Stimulated activated CD4-positive, alpha-beta T cell treated with anti-CD3 and anti-CD28 coated beads, Interleukin-1b, Interleukin-23, amount 100 ng/mL, for 24 hours (primary cell): ENCODE results near the gene TGM2.

Experiments
- DNase-seq, 4 experiments: peaks; one replicate each; pipeline ENCODE4 v3.0.0-alpha.2; 2020; ENCODE audit warnings: low read depth in 4 of 4, low spot score in 1 of 4

The TGM2 gene

GRCh38 chr20:38095017-38095686 lies 69.9 kb downstream of the TGM2 start:
- no peak for DNase-seq

DNA sequence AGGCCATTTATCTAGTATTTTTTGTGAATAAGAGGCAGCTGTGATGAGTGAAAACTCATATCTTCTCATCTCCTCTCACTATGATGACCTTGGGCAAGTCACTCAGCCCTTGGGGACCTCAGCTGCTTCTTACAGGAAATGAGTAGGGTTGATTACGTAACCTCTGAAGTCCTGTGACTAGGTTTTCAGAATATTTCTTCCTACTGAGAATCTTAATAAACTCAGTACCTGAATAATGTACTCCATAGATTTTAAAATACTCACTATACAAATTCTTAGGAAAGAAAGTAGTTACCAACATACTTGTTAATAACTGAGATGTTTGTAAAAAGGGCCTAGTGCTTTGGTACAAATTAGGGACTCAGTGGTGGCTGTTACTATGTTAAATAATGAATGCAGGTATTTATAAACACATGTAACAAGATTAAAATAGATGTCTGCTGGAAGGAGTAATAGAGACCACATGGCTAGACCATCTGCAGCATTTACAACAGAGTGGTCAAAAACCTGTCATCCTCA lies 70.6 kb downstream of the TGM2 start:
- DNase-seq: no peak

- no peak for DNase-seq
Observed at GRCh38 chr20:38093641-38094077, 71.4 kb downstream of the TGM2 start.

DNA sequence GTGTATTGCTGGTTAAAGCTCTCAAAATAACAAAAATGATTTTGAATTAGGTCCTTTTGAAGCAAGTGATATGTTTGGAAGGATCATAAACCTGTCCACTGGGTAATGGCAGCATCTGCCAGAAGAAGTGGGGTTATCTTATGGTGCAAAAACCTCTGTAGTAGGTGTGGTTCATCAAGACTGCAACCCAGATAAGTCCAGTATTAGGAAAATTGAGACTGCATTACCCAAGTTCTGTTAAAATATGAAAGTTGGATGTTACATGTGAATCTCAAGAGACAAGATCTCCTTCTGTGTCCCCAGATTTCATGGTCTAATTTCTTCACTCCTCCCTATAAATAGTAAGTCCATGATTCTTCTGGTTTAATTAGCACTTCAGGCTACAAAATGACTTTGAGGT lies 72.2 kb downstream of the TGM2 start:
- DNase-seq: no peak

GRCh38 chr20:38092260-38092857 lies 72.7 kb downstream of the TGM2 start:
- no peak for DNase-seq

DNA sequence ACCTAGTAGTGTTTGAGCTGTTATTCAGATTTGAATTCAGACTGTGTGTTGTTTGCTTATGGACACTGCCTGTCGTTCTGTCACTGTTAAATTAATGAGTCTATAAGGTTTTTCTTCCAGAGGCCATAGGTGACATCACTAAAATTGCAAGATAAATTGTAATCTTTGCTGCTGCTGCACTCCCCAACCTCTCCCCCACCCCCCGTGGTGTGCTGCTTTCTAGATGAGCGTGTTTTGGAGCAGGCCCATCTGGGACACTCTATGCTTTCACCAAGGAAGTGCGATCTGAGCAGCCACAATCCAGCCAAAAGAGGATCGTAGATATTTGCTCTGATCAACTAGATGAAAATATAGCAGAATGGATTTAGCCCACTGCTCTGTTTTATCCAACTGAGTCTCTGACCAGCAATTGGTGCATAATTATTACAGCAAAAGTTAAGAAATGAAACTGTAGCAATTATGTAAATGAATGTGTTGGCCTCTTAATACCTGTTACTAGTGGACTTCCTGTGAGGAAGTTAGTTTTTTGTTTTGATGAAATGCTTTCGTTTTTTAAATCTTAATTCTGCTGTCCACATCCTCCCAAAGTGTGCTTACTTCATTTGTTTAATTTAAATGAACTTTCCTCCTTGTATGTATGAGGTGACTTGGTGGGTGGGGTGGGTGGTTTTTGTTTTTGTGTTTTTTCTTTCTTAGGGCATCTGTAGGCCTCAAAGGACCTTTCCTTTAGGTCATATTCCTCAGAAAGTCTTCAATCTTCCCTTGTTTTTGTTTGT lies 73.4 kb downstream of the TGM2 start:
- DNase-seq: no peak

DNA sequence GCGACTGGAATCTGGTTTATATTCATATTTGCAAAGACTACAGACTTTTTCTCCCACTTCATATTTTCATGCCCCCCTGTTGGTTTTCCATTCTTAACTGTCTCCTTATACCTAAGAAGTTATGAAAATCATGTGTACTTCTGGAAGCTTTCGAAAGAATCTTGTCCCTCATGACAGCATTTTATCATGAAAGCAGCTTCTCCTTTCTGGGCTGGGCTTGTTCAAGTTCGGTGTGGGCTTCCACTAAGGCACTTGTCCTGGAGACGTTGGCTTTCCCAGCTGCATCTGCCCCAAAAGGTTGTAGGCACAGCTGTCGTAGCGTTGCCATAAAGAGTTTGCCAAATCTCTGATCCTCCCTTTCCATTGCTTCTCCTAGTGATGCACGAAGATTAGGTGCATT lies 75.0 kb downstream of the TGM2 start:
- DNase-seq: no peak

GRCh38 chr20:38089500-38089899 lies 75.6 kb downstream of the TGM2 start:
- DNase-seq: no peak

DNA sequence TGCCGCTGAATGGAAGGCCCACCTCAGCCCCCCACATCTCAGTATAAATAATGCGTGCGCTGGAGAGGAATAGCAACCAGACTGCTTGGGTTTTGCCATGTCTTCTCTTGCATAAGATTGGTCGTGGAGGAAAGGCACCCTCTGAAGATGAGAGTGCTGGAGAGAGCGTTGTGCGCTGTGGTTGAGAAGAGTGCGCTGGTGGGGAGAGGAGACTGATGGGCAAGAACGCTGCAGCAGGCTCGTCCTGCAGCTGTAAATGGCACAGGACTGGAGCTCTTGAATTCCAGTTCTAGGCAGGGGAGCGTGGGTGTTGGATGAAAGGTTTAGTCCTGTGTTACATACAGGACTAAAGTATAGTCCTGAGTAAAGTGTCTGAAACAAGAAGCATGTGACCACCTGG lies 80.0 kb downstream of the TGM2 start:
- DNase-seq: no peak

- no peak for DNase-seq
Observed at GRCh38 chr20:38084425-38084951, 80.6 kb downstream of the TGM2 start.

GRCh38 chr20:38083338-38084048 lies 81.6 kb downstream of the TGM2 start:
- no peak for DNase-seq

GRCh38 chr20:38082894-38083293 lies 82.2 kb downstream of the TGM2 start:
- DNase-seq: no peak

DNA sequence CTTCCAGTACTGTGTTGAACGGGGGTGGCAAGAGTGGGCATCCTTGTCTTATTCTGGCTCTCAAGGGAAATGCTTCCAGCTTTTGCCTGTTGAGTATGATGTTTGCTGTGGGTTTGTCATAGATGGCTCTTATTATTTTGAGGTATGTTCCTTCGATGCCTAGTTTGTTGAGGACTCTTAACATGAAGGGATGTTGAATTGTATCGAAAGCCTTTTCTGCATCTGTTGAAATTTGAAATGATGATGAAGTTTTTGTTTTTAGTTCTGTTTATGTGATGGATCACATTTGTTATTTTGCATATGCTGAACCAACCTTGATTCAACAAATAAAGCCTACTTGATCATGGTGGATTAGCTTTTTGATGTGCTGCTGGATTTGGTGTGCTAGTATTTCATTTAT lies 83.5 kb downstream of the TGM2 start:
- no peak for DNase-seq

- DNase-seq: no peak
Observed at GRCh38 chr20:38079353-38079752, 85.7 kb downstream of the TGM2 start.

DNA sequence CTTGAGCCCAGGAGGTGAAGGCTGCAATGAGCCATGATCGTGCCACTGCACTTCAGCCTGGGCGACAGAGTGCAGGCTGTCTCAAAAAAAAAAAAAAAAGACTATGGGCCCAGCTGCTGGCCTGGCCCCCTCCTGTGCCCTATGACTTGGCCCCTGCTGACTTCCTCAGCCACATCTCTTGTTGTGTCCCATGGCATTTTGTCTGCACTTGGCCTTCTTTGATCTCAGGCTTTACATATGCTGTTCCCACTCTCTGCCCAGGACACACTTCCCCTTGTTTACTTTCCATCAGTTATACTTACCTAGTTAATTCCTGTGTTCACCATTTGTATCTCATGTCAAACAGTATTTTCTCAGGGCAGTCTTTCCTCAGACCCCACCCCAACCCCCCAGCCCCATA lies 87.0 kb downstream of the TGM2 start:
- DNase-seq: no peak
